Measurements from ENCODE around the gene ARMH2.

ARMH2 gene

DNA sequence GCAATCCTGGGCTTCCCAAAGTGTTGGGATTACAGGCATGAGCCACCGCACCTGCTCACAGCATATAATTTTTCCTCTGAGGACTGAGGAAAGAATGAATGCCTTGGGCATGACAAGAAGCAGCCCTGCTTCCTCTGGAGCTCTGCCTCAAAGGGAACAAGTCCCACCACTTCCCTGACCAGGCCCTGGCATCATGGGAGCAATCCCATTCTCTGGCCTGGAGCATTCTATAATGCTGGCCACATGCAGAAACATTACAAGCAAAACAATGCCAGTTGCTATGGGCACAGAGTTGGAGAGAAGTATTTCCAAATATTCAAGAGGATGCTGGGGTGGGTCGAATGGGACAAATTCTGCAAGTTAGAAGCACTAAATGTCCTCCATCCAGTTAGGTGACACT lies 41.5 kb upstream of the ARMH2 start:
- no peak overlapping the region for H3K4me3 ChIP-seq (ENCODE audit: low read depth, low read length)
- no peak for TF ChIP-seq CTCF (IDR thresholded peaks at IDR 0.05; ENCODE audit: insufficient read depth, low read length, missing control alignments)
- ChIA-PET CTCF (interaction anchor here (1.8 kb wide), 1 partner anchor 151 kb away, joined by 5 read pairs; no protein-coding TSS in a partner anchor), POLR2A (no interaction called here)
- DNase-seq (ENCODE audit: low read depth, low spot score): no peak

GRCh38 chr6:24838994-24839393 lies 40.3 kb upstream of the ARMH2 start:
- CTCF ChIA-PET: no interaction called here
- no peak for DNase-seq (ENCODE audit: low read depth, low spot score)
- H3K4me3 ChIP-seq (ENCODE audit: low read depth, low read length): no peak overlapping the region
- POLR2A ChIA-PET: no interaction called here
- no peak for TF ChIP-seq CTCF (IDR thresholded peaks at IDR 0.05; ENCODE audit: insufficient read depth, low read length, missing control alignments)

DNA sequence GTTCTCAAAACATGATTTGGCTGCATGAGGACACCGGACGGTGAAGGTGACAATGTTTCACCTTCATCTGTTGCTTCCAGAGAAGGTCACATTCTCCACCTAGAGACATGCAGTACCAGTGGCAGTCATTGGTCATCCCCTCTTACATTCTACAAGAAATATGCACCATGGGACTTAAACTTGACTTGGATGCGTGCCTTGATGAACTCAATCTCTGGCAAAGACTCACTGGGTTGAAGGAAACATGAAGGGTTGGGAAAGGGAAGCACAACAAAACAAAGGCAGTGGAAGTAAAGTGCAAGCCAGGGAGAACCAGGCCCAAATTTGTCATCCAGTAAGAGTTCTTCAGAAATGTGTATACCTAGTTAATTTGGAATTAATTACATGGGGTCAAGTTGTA lies 39.4 kb upstream of the ARMH2 start:
- ChIA-PET CTCF (no interaction called here), POLR2A (no interaction called here)
- no peak for TF ChIP-seq CTCF (IDR thresholded peaks at IDR 0.05; ENCODE audit: insufficient read depth, low read length, missing control alignments)

GRCh38 chr6:24836109-24836508 lies 37.4 kb upstream of the ARMH2 start:
- DNase-seq (ENCODE audit: low read depth, low spot score): no peak
- CTCF ChIA-PET: interaction anchor here (1.5 kb wide), 1 partner anchor 19 kb away, joined by 4 read pairs; no protein-coding TSS in a partner anchor
- no peak overlapping the region for H3K4me3 ChIP-seq (ENCODE audit: low read depth, low read length)
- no peak for TF ChIP-seq CTCF (IDR thresholded peaks at IDR 0.05; ENCODE audit: insufficient read depth, low read length, missing control alignments)
- POLR2A ChIA-PET: no interaction called here

More for the DNA sequence above, 39.4 kb upstream of the ARMH2 start:
- H3K4me3 ChIP-seq (ENCODE audit: low read depth, low read length): no peak overlapping the region
- DNase-seq (ENCODE audit: low read depth, low spot score): no peak

DNA sequence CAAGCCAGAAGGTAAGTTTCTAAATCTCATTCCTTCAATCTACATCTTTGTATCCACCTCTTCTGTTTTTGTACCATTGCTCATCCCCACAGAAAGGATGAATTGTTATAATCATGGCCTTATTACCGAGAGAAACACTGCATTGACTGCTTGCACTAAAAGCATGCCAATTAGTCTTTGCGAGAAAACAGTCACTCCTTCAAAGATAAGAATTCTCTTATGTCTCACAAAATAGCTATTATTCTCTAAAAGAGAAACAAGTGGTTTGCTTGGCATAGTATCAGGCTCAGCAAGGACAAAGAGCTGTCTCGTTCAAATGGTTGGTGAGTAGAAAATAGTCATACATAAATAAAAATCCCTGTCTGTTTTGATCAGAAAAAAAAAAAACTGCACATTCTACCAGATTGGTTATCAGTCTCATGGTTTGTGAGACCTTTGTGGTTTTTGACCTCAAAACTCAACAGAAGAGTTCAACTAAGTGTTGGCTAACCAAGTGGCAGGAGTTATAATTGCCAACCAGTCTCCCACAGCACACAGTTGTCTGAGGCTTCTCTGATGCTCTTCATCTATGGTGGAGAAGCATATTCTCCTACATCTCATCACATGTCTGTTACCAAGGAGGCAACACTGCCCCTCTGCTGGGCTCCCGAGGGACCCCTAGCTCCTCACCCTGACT lies 35.1 kb upstream of the ARMH2 start:
- ChIA-PET CTCF (interaction anchor here (0.7 kb wide), 1 partner anchor 117 kb away, joined by 3 read pairs; no protein-coding TSS in a partner anchor), POLR2A (no interaction called here)
- no peak for DNase-seq (ENCODE audit: low read depth, low spot score)

DNA sequence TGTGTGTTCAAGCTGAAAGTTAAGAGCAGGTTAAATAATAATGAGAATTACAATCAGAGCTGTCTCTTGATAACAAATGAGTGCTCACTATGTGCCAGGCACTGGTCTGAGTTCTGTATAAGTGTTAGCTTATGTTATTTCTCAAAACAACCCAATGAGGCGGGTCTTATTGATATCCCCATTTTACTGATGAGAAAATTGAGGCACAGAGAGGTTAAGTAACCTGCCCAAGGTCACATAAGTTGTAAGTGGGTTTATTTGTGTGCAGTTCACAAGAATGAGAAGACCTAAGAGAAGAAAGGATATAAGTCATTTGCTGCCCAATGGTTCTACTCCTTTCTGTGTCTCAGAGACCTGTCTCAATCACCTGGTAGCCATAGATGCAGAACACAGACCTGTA lies 34.1 kb upstream of the ARMH2 start:
- no peak for DNase-seq (ENCODE audit: low read depth, low spot score)
- no peak overlapping the region for H3K4me3 ChIP-seq (ENCODE audit: low read depth, low read length)
- POLR2A ChIA-PET: no interaction called here
- TF ChIP-seq CTCF (IDR thresholded peaks at IDR 0.05; ENCODE audit: insufficient read depth, low read length, missing control alignments): no peak
- CTCF ChIA-PET: no interaction called here

More for the DNA sequence above, 35.1 kb upstream of the ARMH2 start:
- H3K4me3 ChIP-seq (ENCODE audit: low read depth, low read length): no peak overlapping the region
- no peak for TF ChIP-seq CTCF (IDR thresholded peaks at IDR 0.05; ENCODE audit: insufficient read depth, low read length, missing control alignments)
